Mesothelial cell of epicardium (in vitro differentiated cells): ENCODE data around the gene PROK2. TPM values are rescaled to one million over a fixed set of nuclear protein-coding genes. Genes with fewer than 3 reads are reported as not detected.

ENCODE experiments used
- DNase-seq, 2 experiments: peaks; one replicate each; pipeline ENCODE4 v3.0.0; 2021; ENCODE audit warnings: low spot score in 2 of 2; ENCODE audit not compliant: unreplicated experiment in 2 of 2
- H3K27ac Mint-ChIP-seq: 2 replicates; pipeline ENCODE4 v1.8.0; 2021; ENCODE audit warnings: mixed read lengths
- H3K27me3 Mint-ChIP-seq: 2 replicates; pipeline ENCODE4 v1.8.0; 2021; ENCODE audit warnings: low read depth, mixed read lengths
- H3K36me3 Mint-ChIP-seq: 2 replicates; pipeline ENCODE4 v1.8.0; 2021; ENCODE audit warnings: mixed read lengths
- H3K4me1 Mint-ChIP-seq: 2 replicates; pipeline ENCODE4 v1.8.0; 2021; ENCODE audit warnings: mixed read lengths
- H3K4me3 Mint-ChIP-seq: 2 replicates; pipeline ENCODE4 v1.8.0; 2021; ENCODE audit warnings: mild to moderate bottlenecking, moderate library complexity, mixed read lengths
- H3K9me3 Mint-ChIP-seq: 2 replicates; pipeline ENCODE4 v1.8.0; 2021; ENCODE audit warnings: mixed read lengths
- CTCF ChIP-seq: fragments of 200-600 bp; sonication (generic); IDR thresholded peaks from one replicate; pipeline ENCODE4 v1.5.0; 2021; ENCODE audit warnings: antibody characterized with exemption; ENCODE audit not compliant: unreplicated experiment
- total RNA-seq: library from RNA; stranded (reverse); gene quantifications from 3 replicates; pipeline ENCODE4 v1.2.1, GENCODE V29; 2021

The PROK2 gene
- total RNA-seq, 1 donor from 2014 or later = not detected

DNA sequence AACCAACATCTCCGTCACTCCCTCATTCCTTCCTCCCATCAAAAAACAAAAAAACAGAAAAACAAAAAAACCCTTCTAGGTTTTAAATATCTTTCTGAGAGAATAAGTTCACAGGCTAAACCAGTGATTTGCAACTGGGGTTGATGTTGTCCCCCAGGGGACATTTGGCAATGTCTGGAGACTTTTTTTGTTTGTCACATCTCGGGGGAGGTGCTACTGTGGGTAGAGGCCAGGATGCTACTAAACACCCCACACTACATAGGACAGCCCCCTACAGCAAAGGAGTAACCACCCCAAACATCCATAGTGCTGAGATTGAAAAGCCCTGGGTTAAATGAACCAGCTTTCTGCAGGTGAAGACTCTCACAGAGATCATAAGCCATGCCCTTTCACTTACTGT, 17.0 kb upstream of the PROK2 start:
- H3K36me3 Mint-ChIP-seq = no peaks in the 10 kb centered on the region
- H3K27me3 Mint-ChIP-seq = peaks cover 21% of the 10 kb centered on the region
- no peak for TF ChIP-seq CTCF
- no peaks in the 10 kb centered on the region for H3K4me1 Mint-ChIP-seq
- H3K9me3 Mint-ChIP-seq = no peaks in the 10 kb centered on the region
- no peak for DNase-seq
- H3K4me3 Mint-ChIP-seq = no peak overlapping the region
- H3K27ac Mint-ChIP-seq = no peak overlapping the region

DNA sequence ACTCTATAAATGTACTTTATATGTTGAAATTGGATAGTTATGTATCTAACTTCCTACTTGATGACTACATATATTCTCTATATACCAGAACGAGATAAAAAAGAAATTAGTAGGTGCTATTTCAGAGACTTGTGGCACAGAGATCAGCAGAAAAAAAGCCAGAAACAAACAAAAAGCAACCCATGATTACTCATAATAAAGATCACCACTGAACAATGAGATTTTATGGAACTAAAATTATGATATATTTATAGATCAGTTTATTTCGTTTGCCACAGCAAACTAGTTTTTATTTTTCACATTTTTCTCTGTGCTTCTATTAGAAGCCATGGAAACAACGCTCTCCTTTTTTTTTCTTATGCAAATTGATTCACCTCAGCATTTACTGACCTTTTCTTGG, 15.1 kb upstream of the PROK2 start:
- H3K36me3 Mint-ChIP-seq = no peaks in the 10 kb centered on the region
- no peak for TF ChIP-seq CTCF
- no peak for DNase-seq

GRCh38 chr3:71797455-71797854, 12.5 kb upstream of the PROK2 start:
- H3K36me3 Mint-ChIP-seq = no peaks in the 10 kb centered on the region
- H3K4me1 Mint-ChIP-seq = peaks cover 3% of the 10 kb centered on the region
- H3K4me3 Mint-ChIP-seq = no peak overlapping the region
- no peak for DNase-seq
- no peaks in the 10 kb centered on the region for H3K9me3 Mint-ChIP-seq
- TF ChIP-seq CTCF = no peak
- no peak overlapping the region for H3K27ac Mint-ChIP-seq
- peaks cover 41% of the 10 kb centered on the region for H3K27me3 Mint-ChIP-seq

More for the DNA sequence above, 15.1 kb upstream of the PROK2 start:
- Mint-ChIP-seq H3K27ac (no peak overlapping the region), H3K27me3 (peaks cover 32% of the 10 kb centered on the region), H3K4me3 (no peak overlapping the region), H3K4me1 (peaks cover 3% of the 10 kb centered on the region), H3K9me3 (no peaks in the 10 kb centered on the region)

DNA sequence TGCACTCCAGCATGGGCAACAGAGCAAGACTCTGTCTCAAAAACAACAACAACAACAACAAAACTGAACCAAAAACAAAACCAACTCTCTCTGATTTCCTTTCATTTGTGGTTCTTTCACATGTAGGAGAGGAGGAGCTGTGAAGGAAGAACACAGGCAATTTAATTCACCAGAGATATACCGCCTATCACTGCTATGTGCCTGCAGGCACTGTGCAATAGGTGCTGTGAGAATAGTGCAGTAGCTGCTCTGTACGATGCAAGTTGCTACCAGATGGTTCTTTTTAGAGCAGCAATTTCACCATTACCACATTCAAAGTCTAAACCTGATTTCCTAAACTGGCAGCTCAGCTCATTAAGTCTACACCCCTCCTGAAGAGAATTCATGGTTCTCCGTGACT, 11.3 kb upstream of the PROK2 start:
- no peaks in the 10 kb centered on the region for H3K9me3 Mint-ChIP-seq
- no peak overlapping the region for H3K27ac Mint-ChIP-seq
- no peaks in the 10 kb centered on the region for H3K36me3 Mint-ChIP-seq
- H3K4me3 Mint-ChIP-seq = no peak overlapping the region
- H3K27me3 Mint-ChIP-seq = peaks cover 37% of the 10 kb centered on the region
- H3K4me1 Mint-ChIP-seq = peaks cover 3% of the 10 kb centered on the region
- DNase-seq = no peak
- no peak for TF ChIP-seq CTCF

GRCh38 chr3:71791634-71792033, 6.7 kb upstream of the PROK2 start:
- H3K9me3 Mint-ChIP-seq = no peaks in the 10 kb centered on the region
- DNase-seq = no peak
- H3K4me1 Mint-ChIP-seq = peaks cover 3% of the 10 kb centered on the region
- H3K4me3 Mint-ChIP-seq = no peak overlapping the region
- H3K27ac Mint-ChIP-seq = no peak overlapping the region
- no peak for TF ChIP-seq CTCF
- H3K27me3 Mint-ChIP-seq = peaks cover 41% of the 10 kb centered on the region
- no peaks in the 10 kb centered on the region for H3K36me3 Mint-ChIP-seq

GRCh38 chr3:71789922-71790321, 5.0 kb upstream of the PROK2 start:
- H3K36me3 Mint-ChIP-seq = no peaks in the 10 kb centered on the region
- peaks cover 43% of the 10 kb centered on the region for H3K27me3 Mint-ChIP-seq

More at GRCh38 chr3:71789922-71790321, 5.0 kb upstream of the PROK2 start:
- no peak for DNase-seq
- H3K4me1 Mint-ChIP-seq = peaks cover 10% of the 10 kb centered on the region
- no peak for TF ChIP-seq CTCF
- H3K9me3 Mint-ChIP-seq = no peaks in the 10 kb centered on the region
- no peak overlapping the region for H3K4me3 Mint-ChIP-seq
- H3K27ac Mint-ChIP-seq = no peak overlapping the region
